Central memory CD4-positive, alpha-beta T cell (primary cell): ENCODE data around the gene SERPIND1.
"Not testable (repeated sequence)": the region's sequence is repeated elsewhere in the genome, so short reads cannot be mapped to it uniquely, and the experiment has no call there.

Experiments
- DNase-seq: peaks from one replicate; pipeline ENCODE4 v3.0.0; 2022
- total RNA-seq, 3 experiments: gene quantifications; one replicate each; lab custom pipeline; 2026; lab: John Stamatoyannopoulos, UW

SERPIND1 gene
- 0 reads per million in 3 experiments for total RNA-seq

- no peak for DNase-seq
These were observed at the start of gene SERPIND1 for GRCh38 chr22:20773793-20774212. Gene SERPIND1 (plus strand): TSS chr22:20774113. CDS start chr22:20779313, 5,200 bp downstream.

DNA sequence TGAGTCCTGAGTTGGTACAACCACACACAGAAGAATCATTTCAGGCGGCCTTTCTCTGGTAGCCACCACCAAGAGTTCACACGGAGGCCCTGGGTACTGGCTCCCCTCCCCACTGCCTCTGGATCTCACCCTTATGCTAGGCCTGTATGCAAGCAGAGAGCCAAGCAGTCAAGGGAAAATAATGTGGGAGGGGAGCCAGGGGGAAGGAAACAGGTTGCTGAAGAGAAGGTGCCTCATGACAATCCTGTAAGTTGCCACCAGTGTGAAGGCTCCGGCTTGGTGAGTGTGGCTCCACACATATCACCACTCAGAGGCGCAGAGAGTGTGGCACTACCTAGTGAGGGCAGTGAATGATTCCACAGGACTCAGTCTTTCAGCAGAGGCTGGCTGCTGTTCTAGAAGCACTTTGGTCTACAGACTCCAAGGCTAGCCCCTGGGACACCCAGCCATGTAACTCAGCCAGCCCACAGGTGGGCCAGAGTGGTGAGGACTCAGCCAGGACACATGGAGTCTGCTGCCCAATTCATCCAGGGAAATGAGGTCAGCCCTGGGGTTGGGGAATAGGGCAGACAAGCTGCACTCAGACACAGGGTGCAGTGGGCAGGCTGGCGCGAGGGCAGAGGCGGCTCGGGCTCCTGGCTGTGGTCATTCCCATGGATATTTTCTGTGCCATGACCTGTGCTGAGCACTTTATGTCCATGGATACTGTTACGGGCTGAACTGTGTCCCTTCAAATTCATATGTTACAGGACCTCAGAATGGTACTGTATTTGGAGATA is 49.0 kb upstream of the SERPIND1 start:
- no peak for DNase-seq

- DNase-seq: no peak
These were observed 47.8 kb upstream of the SERPIND1 start for GRCh38 chr22:20725987-20726558.

DNA sequence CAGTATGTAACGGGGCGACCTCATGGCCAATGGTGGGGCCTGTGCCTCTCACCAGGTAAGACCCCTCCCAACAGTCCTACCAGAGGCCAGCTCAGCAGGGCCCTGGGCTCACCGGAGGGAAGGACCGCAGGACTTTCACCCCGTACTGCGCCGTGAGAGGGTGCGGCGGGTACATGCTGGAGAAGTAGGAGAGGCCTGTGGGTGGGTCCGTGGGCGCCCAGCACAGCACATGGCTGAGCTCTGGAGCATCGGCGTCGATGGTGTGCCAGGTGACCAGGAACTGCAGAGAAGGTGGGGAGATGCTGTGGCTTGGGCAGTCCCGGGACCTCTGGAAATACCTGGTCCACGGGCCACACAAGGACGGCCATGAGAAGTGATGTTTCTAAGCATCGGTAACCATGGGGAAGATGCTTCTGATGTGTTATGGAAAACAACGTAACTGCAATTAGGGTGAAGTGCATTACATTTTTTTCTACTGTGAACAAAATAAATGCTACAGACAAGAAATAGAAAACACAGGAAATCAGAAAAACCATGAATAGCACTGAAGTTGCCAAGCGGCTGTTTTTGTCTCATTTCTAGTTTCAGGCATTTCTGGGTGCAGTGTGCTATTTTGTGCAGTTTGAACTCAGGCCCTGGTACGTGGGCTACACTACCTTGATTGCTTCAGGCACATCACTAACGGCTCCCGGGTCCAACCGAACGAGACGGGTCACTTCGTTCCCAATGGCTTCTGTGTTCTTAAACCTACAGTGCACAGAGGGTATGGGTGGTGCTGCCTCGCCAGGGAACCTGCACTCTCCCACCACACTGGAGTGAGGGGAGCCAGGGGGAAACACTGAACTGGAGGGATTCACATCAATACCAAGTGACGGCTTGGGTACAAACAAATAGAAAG is 46.5 kb upstream of the SERPIND1 start:
- no peak for DNase-seq

- DNase-seq: no peak
These were observed 45.3 kb upstream of the SERPIND1 start for GRCh38 chr22:20728523-20729190.

- DNase-seq: no peak
These were observed 44.7 kb upstream of the SERPIND1 start for GRCh38 chr22:20729194-20729593.

GRCh38 chr22:20732431-20732830 is 41.5 kb upstream of the SERPIND1 start:
- not testable (repeated sequence) for DNase-seq

GRCh38 chr22:20735356-20736162 is 38.4 kb upstream of the SERPIND1 start:
- not testable (repeated sequence) for DNase-seq

- not testable (repeated sequence) for DNase-seq
These were observed 37.0 kb upstream of the SERPIND1 start for GRCh38 chr22:20736891-20737290.

- DNase-seq: no peak
These were observed 35.4 kb upstream of the SERPIND1 start for GRCh38 chr22:20738394-20739089.

DNA sequence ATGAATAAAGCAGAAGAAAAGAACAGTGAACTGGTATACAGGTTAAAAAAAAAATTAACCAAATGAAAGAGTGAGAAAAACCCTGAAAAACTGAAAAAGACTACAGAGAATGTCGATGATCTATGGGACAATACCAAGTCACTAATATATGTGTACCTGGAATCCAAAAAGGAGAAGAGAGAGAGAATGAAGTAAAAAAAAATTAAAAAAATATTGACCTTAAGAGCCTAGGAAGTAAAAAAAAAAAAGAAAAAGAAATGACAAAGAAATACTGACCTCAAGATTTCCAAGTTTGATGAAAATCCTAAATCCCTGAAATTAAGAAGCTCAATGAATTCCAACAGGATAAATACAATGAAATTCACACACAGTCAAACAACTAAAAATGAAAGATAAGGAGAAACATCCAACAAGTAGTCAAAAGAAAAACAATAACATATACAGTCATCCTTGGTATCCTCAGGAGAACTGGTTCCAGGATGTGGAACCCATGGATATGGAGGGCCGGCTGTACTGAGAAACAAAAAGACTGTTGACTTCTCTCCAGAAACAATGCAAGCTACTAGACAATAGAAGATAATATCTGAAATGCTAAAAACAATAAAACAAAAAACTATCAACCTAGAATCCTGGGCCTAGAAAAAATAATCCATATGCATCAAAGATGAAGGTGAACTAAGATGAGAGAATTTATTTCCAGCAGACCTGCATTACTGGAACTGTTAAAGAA is 33.5 kb upstream of the SERPIND1 start:
- no peak for DNase-seq

DNA sequence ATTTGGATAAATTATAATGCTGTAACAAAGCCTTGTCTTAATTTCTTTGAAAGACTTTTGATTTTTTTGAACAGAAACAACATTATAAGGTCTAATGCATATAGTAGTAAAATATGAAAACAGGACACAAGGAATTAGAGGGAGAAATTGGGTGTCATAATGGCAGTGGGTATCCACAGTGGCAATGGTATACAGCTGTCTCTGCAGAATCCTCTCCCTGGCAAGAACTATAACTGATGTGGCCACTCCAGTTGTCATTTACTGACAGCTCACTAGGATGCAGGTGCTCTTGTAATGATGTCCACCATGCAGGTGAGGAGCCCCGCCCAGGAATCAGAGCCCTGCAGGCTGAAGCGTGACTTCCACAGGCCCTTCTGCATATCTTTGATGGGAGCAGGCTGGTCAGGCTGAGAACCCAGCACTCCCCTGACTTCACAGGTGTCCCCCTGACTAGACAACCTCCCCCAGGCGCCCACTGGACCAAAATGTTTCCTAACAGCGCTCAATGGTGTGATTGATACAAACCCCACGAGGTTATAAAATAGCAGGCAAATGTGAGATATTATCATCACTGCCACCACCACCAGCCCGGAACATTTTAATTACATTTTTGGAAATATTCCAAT is 32.8 kb upstream of the SERPIND1 start:
- no peak for DNase-seq

DNA sequence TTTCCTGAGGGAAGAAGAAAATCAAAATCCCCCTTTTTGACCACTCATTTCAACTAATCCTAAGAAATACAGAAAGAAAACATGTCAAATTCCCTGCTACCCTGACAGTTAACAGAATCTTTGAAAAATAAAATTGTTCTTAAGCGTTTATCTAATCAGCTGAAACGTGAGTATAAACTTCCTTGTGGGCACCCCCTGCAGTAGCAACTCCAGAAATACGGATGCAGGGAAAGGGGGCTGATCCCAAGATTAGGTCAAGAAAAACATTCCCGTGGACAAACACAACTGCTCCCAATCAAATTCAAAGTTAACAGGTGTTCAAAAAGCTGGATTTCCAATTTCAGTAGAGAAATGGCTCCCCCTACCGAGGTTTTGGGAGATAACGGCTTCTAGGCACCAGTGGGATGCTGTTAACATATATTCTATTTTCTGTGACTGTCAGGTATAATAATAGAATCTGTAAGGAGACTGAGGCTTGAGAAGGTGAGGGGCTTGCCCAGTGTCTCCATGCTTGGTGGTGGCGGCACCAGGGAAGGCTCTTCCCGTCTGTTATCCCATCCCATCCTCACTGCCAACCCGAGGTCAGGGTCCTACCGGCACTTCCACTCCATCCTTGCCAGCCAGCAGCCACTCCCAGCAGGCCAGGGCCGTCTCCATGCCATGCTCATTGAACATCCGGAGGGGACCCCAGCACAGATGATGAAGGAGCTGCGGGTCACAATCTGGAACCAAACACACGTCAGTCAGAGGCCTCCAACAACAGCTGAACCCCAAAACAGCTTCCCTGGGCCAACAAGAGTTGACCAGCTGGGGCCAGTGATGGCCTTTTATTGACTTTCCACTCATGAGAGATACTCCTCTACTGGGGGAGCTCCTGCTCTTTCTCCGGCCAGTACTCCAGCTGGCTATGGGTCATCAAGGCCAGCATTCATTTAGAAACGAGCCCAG is 32.0 kb upstream of the SERPIND1 start:
- DNase-seq: peak; percentile 31

GRCh38 chr22:20742764-20743163 is 31.1 kb upstream of the SERPIND1 start:
- DNase-seq: no peak

- DNase-seq: no peak
These were observed 29.5 kb upstream of the SERPIND1 start for GRCh38 chr22:20744456-20744855.

DNA sequence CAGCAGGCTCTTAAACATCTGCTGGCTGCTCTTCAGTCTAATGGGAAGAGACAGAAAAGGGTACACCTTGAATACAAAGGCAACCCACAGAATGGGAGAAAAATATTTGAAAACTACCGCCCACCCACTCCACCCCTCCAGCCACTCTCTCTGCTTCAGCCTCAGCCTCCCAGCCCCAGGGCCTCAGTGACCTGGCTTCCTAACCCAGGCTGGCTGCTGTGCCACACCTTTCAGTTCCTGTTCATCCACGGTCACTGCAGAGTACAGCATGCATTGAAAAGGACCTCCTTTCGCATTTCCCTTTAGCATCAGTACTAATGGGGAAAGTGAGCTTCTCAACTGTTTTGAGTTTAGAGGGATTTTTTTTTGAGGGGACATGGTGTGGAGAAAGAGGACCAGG is 28.8 kb upstream of the SERPIND1 start:
- no peak for DNase-seq

DNA sequence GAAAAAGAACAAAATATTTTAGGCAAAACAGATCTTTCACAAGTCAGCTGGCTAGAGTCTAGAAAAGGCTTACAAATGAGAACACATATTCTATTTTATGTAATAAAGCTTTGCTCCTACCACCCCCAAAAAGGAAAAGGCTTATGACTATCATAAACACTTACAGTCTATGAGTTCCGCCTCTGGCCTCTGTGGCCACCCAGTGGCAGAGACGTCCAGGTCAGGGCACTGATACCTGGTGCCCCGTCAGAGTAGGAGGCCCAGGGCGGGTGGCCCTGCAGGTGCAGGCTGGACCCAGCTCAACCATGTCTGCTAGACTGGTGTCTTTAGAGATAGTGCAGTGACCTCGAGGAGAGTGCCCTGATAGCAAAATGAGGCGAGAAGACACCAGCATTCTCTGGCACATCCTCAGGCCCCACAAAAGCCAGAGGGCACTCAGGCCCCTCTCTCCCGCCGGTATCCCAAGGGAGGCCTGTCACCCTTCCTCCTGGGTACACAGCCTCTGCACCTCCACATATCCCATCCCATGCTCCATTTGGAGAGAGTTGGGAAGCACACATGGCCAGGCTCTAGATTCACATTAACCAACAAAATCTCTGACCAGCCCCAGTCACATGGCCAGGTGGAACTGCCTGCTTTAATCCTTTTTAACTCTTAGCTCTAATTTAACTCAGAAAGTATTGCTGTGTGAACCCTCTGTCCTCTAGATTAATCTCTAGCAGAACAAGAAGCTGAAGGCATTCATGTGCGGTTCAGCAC is 27.3 kb upstream of the SERPIND1 start:
- DNase-seq: no peak

- no peak for DNase-seq
These were observed 26.7 kb upstream of the SERPIND1 start for GRCh38 chr22:20747223-20747622.
